Peyer's patch (tissue), 4 donors: ENCODE results near the gene CTSD. TPM values are rescaled to one million over a fixed set of nuclear protein-coding genes. Genes with fewer than 3 reads are reported as not detected.

ENCODE experiments used
- DNase-seq, 3 donors: peaks; one replicate each; pipeline ENCODE4 v3.0.0-alpha.2; 2017 to 2019
- H3K27ac ChIP-seq, 4 donors: fragments of 200-600 bp; sonication (generic); one replicate each; pipeline ENCODE4 v1.5.1; 2016 to 2019
- H3K27me3 ChIP-seq, 2 donors: fragments of 200-600 bp; sonication (generic); one replicate each; pipeline ENCODE4 v1.5.1; 2019
- H3K36me3 ChIP-seq, 3 donors: fragments of 200-600 bp; sonication (generic); one replicate each; pipeline ENCODE4 v1.5.1; 2016 to 2019
- H3K4me1 ChIP-seq, 4 donors: fragments of 200-600 bp; sonication (generic); one replicate each; pipeline ENCODE4 v1.5.1; 2016 to 2019
- H3K4me3 ChIP-seq, 4 donors: fragments of 200-600 bp; sonication (generic); 1 replicate in 3 of 4; 2 replicates in 1 of 4; pipeline ENCODE4 v1.5.1; 2016 to 2019; ENCODE audit warnings: mild to moderate bottlenecking in 1 of 4
- H3K9me3 ChIP-seq, 4 donors: fragments of 200-600 bp; sonication (generic); one replicate each; pipeline ENCODE4 v1.5.1; 2016 to 2019; ENCODE audit warnings: mild to moderate bottlenecking in 1 of 4
- POLR2A ChIP-seq, 2 donors: fragments of 450-650 bp; IDR thresholded peaks; one replicate each; pipeline ENCODE4 v1.5.1; 2017; ENCODE audit warnings: antibody characterized with exemption in 2 of 2, mild to moderate bottlenecking in 2 of 2, moderate library complexity in 2 of 2
- total RNA-seq, 4 donors: library from RNA; depleted of rRNA; stranded (reverse); fragments of >200 nt; gene quantifications; one replicate each; pipeline ENCODE4 v1.1.0, GENCODE V29; 2016
- TF ChIP-seq, protein P1 (sequence below), 6 experiments: fragments of 450-650 bp in 4 of 6; fragments of 200-600 bp in 2 of 6; sonication (generic) in 1 of 6; IDR thresholded peaks; one replicate each; pipeline ENCODE4 v1.5.1; 2017 to 2019; ENCODE audit warnings: antibody characterized with exemption in 6 of 6, mild to moderate bottlenecking in 3 of 6, moderate library complexity in 1 of 6

The CTSD gene
- total RNA-seq, 4 donors from 2014 or later: 129 to 1,688 (median 1,221) TPM

GRCh38 chr11:1766719-1767398, 3.1 kb upstream of the CTSD start:
- H3K9me3 ChIP-seq: no peaks in the 10 kb centered on the region
- H3K4me3 ChIP-seq: no peak overlapping the region
- peak in 1 of 3 donors; percentile 34 for DNase-seq
- H3K27me3 ChIP-seq: no peaks in the 10 kb centered on the region
- H3K4me1 ChIP-seq: peaks cover 0 to 40% (median 16%) of the 10 kb centered on the region in 4 donors
- H3K36me3 ChIP-seq: no peaks in the 10 kb centered on the region
- no peak overlapping the region for H3K27ac ChIP-seq
- TF ChIP-seq, protein P1, sequence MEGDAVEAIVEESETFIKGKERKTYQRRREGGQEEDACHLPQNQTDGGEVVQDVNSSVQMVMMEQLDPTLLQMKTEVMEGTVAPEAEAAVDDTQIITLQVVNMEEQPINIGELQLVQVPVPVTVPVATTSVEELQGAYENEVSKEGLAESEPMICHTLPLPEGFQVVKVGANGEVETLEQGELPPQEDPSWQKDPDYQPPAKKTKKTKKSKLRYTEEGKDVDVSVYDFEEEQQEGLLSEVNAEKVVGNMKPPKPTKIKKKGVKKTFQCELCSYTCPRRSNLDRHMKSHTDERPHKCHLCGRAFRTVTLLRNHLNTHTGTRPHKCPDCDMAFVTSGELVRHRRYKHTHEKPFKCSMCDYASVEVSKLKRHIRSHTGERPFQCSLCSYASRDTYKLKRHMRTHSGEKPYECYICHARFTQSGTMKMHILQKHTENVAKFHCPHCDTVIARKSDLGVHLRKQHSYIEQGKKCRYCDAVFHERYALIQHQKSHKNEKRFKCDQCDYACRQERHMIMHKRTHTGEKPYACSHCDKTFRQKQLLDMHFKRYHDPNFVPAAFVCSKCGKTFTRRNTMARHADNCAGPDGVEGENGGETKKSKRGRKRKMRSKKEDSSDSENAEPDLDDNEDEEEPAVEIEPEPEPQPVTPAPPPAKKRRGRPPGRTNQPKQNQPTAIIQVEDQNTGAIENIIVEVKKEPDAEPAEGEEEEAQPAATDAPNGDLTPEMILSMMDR (IDR thresholded peaks at IDR 0.05): no peak
- no peak for TF ChIP-seq POLR2A (IDR thresholded peaks at IDR 0.05)

DNA sequence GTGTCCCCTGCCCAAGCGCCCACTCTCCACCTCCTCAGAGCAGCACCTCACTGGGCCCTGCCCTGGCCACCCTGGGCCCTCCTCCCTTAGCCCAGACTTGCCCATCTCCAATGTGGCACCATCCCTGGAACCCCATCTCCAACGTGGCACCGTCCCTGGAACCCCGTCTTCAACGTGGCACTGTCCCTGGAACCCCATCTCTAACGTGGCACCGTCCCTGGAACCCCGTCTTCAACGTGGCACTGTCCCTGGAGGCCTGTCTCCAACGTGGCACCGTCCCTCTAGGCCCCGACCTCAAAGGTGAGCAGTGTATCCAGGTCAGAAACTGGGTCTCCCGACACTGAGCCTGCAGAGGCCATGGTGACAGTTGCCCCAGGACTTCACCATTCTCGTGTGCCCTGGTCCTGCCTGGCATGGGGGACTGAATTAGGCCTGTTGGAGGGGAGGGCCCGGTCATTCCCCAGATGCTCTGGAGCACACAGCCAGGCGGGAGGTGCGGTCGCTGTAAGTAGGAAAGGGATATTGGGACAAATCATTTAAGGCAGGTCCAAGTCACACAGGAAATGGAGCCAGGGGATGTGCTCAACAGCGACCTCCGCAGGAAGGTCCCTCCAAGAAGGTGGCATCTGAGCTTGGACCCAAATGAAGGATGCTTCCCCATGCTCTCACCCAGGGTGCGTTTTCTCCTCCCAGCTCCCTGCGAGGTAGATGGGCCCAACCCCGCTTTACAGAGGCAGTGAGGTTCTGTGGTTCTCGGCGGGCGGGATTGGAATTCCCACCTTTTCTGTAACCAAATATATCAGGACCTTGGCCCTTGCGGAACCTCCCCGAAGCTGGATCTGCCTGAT, 2.4 kb upstream of the CTSD start:
- H3K4me3 ChIP-seq: no peak overlapping the region
- no peaks in the 10 kb centered on the region for H3K9me3 ChIP-seq
- peaks cover 0 to 47% (median 22%) of the 10 kb centered on the region in 4 donors for H3K4me1 ChIP-seq
- DNase-seq: peak in 1 of 3 donors; percentile 44
- no peaks in the 10 kb centered on the region for H3K27me3 ChIP-seq
- no peak overlapping the region for H3K27ac ChIP-seq
- peaks cover 0 to 7% (median 0%) of the 10 kb centered on the region in 3 donors for H3K36me3 ChIP-seq
- TF ChIP-seq, protein P1 (IDR thresholded peaks at IDR 0.05): no peak
- no peak for TF ChIP-seq POLR2A (IDR thresholded peaks at IDR 0.05)

DNA sequence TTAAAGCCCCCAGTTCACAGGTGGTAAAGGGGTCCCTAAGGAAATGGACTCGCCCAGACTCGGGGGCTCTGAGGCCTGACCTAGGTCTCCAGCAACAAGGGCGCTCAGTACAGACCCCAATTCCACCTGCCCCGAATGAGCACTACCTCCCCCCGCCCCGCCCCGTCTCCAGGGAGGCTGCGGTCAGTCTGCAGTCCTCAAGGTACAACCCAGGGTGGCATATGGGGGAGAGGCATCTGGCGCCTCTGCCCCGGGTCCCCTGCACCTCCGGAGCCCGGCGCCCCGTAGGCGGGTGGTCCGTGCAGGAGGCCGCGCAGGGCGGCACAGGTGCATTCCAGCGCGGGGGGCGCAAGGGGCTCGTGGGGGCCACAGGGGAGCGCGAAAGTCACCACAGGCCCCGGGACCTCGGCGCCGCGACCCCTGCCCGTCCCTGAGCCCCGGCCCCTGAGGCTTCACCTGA, 361 bp downstream of the CTSD start:
- Histone ChIP-seq H3K9me3 (no peaks in the 10 kb centered on the region), H3K4me3 (peak overlapping the region; percentile 83 to 99 (median 91)), H3K27ac (peak overlapping the region; percentile 89 to 98 (median 96)), H3K27me3 (no peaks in the 10 kb centered on the region), H3K36me3 (peaks cover 0 to 34% (median 0%) of the 10 kb centered on the region in 3 donors), H3K4me1 (peaks cover 4 to 66% (median 47%) of the 10 kb centered on the region in 4 donors)
- DNase-seq: no peak
- TF ChIP-seq, protein P1 (IDR thresholded peaks at IDR 0.05): no peak
- TF ChIP-seq POLR2A (IDR thresholded peaks at IDR 0.05): no peak

DNA sequence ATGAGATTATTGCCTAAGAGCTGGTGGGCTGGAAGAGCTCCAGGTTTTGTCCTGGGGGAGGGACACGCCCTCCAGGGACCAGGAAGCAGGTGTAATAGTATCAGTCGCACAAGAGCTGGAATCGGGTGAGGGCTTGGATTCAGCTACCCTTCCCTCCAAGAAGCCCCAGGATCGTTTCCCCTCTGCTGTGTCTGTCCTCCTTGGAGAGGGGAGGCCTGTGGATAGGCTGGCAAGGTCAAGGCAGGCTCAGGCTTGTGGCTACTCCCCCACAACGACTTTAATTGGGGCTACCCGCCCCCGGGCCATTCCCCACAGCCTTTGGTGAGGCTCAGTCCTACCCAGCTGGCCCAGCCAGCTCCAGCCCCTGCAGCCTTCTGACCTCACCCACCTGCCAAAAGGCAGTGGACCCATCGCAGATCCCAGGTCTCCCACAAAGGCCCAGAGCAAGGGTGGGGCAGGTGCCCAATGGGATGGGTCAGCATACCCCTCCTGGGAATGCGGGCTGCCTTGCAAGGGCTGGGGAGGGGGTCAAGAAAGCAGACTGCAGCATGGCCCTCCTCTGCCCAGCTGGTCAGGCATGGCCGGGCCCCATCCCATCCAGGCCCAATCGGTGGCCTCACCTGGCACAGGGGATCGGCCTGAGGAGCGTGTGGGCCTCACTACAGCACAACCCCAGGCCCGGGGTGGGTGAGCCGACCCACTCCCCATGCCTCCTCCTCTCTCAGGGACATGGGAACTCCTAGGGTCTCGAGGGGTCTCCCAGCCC, 1.0 kb downstream of the CTSD start:
- peak overlapping the region; percentile 89 to 98 (median 96) for H3K27ac ChIP-seq
- no peaks in the 10 kb centered on the region for H3K9me3 ChIP-seq
- H3K4me3 ChIP-seq: peak overlapping the region; percentile 83 to 99 (median 91)
- peak; percentile 94 to 95 for TF ChIP-seq POLR2A (IDR thresholded peaks at IDR 0.05)
- TF ChIP-seq, protein P1 (IDR thresholded peaks at IDR 0.05): no peak
- peak in 2 of 3 donors; percentile 85 to 88 for DNase-seq
- H3K36me3 ChIP-seq: peaks cover 0 to 40% (median 0%) of the 10 kb centered on the region in 3 donors
- H3K4me1 ChIP-seq: peaks cover 4 to 66% (median 52%) of the 10 kb centered on the region in 4 donors
- H3K27me3 ChIP-seq: no peaks in the 10 kb centered on the region
